DMS53 treated with DMSO at 0.1 percent for 48 hours (cell line): ENCODE measurements around the gene CSNK1D.

ENCODE experiments used
- DNase-seq: peaks from one replicate; lab custom pipeline; 2025; ENCODE audit not compliant: unreplicated experiment; lab: John Stamatoyannopoulos, UW

CSNK1D gene

GRCh38 chr17:82229698-82230608 is 43.5 kb downstream of the CSNK1D start:
- DNase-seq, result no peak

- peak; percentile 23 for DNase-seq
Measured at GRCh38 chr17:82228842-82229697, 44.4 kb downstream of the CSNK1D start, which contains the start of gene SLC16A3. SLC16A3 (plus strand) TSS chr17:82229042; CDS start chr17:82236009, 6,967 bp downstream.

DNA sequence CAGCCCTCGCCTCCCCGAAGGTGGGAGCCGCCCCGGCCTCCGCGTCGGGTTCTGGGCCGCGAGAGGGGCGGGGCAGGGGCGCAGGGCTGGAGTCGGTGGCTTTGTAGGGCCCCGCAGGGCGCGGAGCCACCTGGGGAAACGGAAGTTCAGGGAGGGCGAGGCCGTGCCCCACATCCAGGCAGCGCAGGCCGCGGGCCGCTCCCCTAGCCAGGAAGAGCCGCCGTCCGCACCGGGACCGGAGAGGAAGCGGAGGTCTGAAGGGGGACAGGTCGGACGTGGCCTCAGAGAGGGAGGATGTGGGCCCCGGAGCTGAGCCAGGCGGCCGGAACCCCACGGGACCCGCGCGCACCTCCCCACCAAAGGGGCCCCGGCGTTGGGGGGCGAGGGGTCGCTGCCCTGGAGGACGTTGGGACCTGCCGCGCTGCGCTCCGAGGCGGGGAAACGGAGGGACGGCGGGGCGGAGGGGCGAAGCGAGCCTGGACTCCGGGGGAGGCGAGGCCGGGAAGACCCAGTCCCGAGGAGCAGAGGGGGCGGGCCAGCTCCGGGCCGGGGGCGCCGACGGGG is 45.1 kb downstream of the CSNK1D start:
- DNase-seq, result no peak

DNA sequence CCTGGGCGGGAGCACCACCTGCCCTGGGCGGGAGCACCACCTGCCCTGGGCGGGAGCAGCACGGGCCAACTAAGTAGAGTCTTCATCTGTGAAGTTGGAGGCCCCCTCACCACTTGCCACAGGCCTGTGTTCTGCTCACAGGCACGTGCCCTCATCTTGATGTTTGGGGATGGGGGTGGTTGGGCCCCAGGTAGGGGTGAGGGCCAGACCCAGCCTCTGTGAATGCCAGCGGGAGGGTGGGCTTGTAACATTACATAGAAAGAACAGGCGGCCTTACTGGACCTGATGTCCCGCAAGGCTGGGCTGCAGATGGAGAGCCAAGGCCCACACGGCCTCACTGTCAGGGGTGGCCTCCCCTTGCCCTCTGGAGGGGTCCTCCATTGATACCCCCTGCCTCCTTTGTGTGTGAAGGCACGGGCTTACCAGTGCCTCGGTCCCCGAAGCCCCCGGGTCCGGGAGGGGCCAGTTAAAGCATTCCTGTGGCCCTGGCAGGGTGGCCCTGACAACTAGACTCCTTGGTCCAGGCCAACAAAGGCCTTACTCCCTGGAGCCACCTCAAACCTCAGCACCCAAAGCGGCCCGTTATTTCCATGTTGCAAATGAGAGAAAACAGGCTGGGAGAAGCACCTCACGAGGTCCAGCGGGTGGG is 45.7 kb downstream of the CSNK1D start:
- DNase-seq, result no peak

GRCh38 chr17:82226809-82227628 is 46.5 kb downstream of the CSNK1D start:
- DNase-seq, result no peak

GRCh38 chr17:82226146-82226808 is 47.2 kb downstream of the CSNK1D start:
- no peak for DNase-seq

GRCh38 chr17:82225368-82226029 is 48.0 kb downstream of the CSNK1D start:
- DNase-seq, result no peak

GRCh38 chr17:82224666-82225065 is 48.8 kb downstream of the CSNK1D start:
- no peak for DNase-seq

DNA sequence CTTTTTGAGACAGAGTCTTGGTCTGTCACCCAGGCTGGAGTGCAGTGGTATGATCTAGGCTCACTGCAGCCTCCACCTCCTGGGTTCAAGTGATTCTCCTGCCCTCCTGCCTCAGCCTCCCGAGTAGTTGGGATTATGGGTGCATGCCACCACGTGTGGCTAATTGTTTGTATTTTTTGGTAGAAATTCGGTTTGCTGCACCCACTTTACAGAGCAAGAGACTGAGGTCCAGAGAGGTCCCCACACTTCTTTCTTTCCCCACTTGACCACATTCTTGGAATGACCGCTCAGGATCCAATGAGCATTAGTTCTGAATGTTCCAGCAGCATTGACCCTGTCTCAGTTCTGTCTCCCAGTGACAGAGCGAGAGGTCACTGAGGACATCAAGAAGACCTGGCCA is 50.0 kb downstream of the CSNK1D start:
- DNase-seq, result no peak

DNA sequence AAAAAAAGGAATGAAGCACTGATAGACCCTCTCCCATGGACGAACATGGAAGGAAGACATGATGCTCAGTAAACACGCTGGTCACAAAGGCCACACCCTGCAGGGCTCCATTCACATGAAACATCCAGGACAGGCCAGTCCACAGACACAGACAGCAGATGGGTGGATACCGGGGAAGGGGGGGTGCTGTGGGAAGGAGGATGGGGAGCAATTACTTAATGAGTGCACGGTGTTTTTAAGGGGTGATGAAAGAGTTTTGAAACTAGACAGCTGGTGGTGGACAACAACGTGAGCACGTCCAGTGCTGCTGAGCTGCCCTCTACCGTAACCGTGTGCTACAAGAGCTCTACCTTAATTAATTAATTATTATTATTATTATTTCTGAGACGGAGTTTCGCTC is 50.7 kb downstream of the CSNK1D start:
- DNase-seq, result no peak

DNA sequence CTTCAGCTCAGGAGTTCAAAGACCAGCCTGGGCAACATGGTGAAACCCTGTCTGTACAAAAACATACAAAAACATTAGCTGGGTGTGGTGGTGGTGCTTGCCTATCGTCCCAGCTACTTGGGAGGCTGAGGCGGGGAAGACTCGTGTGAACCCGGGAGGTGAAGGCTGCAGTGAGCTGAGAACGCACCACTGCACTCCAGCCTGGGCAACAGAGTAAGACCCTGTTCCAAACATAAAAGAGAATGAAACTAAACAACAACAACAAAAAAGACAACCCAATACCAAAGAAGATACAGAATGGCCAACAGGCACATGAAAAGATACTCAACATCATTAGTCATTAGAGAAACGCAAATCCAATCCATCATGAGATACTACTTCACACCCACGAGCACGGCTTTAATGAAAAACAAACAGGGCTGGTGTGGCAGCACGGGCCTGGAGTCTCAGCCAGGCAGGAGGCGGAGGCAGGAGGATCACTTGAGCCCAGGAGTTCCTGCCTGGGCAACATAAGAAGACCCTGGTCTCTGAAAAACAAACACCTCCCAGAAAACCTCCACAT is 52.1 kb downstream of the CSNK1D start:
- no peak for DNase-seq

- DNase-seq, result no peak
Measured at GRCh38 chr17:82219753-82220709, 53.5 kb downstream of the CSNK1D start.

- DNase-seq, result no peak
Measured at GRCh38 chr17:82219083-82219482, 54.4 kb downstream of the CSNK1D start.

DNA sequence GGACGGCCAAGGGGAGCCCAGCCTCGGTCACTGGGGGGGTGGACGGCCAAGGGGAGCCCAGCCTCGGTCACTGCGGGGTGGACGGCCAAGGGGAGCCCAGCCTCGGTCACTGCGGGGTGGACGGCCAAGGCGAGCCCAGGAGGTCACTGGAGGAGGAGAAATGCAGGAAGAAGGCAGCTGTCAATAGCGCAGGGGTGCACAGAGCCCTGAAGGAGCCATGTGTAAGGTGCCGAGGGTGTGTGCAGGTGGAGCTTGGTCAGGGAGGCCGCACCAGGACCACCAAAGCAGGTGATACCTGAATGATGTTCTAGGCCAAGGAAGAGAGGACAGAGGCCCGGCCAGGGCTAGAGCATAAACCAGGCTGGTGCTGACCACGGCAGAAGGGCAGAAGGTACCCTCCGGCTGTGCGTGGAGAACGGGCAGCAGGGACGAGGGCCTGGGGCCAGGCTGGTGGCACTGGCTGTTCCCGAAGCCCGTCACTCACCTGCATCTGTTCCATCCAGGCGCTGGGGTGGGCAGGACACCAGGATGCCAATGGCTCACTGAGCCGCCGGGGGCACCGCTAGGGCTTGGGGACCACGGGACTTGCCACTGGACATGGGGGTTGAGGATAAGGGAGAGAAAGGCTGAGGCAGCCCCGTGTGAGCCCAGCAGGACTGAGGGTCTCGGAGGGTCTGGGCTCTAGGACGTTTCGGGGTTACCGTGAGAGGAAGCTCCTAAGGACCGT is 55.0 kb downstream of the CSNK1D start:
- no peak for DNase-seq

DNA sequence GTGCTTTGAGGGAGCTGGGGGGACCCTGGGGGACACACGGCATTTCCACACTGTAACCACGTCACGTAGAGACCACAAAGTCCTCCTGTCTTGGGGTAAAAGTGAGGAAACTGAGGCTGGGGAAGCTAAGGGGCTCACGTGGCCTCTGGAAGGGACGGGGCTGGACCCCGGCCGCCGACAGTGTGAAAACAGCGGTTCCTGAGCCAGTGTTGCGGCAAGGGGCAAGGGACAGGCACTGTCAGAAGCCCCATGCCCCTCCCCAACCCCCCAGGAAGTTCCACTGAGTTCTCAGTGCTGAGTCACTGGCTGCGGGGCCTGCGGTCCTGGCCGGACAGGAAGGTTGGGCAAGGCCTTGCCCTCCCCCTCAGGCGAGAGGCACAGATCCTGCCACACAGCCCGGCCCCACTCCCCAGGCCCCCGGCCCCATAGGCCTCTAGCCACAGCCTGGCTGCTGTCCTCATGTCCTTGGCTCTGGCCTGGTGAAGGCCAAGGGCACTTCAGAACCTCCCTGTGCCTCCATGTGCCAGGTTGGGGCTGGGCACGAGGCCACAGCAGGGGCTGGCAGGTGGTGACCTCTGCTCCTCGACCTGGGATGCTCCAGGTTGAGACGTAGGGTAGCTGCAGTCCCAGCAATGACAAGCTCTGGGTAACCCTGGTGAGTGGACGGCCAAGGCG is 55.8 kb downstream of the CSNK1D start:
- DNase-seq, result no peak

DNA sequence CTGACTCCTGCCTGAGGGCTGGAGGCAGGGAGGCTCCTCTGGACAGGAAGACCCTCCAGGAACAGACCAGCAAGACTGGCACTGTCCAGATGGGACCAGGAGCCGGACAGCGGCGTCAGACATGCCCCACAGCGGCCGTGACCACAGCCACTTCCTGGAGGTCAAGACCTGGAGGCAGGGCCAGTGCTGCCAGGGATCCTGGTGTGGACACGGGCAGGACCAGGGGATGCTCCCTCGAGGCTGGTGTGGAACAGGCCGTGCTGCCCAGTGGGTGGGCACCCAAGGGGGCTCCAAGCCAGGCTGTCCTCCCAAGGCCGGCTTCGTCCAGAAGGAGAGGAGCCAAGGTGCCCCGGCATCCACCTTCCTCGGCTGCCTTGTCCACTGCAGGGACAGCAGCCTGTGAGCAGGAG is 56.4 kb downstream of the CSNK1D start:
- no peak for DNase-seq
